Stimulated activated CD4-positive, alpha-beta T cell treated with anti-CD3 and anti-CD28 coated beads, Interleukin-4, amount 100 ng/mL, for 1 hour (primary cell): ENCODE data around the gene STUM.
A peak's percentile ranks its signal among the peaks of the same experiment; 100 is the strongest.

Experiments used
- DNase-seq: peaks from one replicate; pipeline ENCODE4 v3.0.0-alpha.2; 2020

STUM gene

GRCh38 chr1:226534098-226534497, 14.5 kb upstream of the STUM start:
- DNase-seq: no peak

GRCh38 chr1:226534645-226535044, 13.9 kb upstream of the STUM start:
- DNase-seq: no peak

GRCh38 chr1:226535666-226536065, 12.9 kb upstream of the STUM start:
- no peak for DNase-seq

GRCh38 chr1:226541231-226541630, 7.3 kb upstream of the STUM start:
- DNase-seq: no peak

- DNase-seq: no peak
These were observed 6.6 kb upstream of the STUM start for GRCh38 chr1:226541631-226542622.

GRCh38 chr1:226542623-226543103, 5.9 kb upstream of the STUM start:
- DNase-seq: no peak

- no peak for DNase-seq
These were observed 2.5 kb upstream of the STUM start for GRCh38 chr1:226545836-226546596.

- DNase-seq: no peak
These were observed 1.6 kb upstream of the STUM start for GRCh38 chr1:226546926-226547325.

GRCh38 chr1:226547754-226548191, 791 bp upstream of the STUM start:
- DNase-seq: peak; percentile 67

- DNase-seq: peak; percentile 8
These were observed 751 bp downstream of the STUM start for GRCh38 chr1:226549094-226549936.

GRCh38 chr1:226549937-226550671, 1.5 kb downstream of the STUM start:
- DNase-seq: peak; percentile 20

GRCh38 chr1:226550672-226551041, 2.1 kb downstream of the STUM start:
- DNase-seq: no peak

GRCh38 chr1:226551299-226551698, 2.7 kb downstream of the STUM start:
- DNase-seq: no peak

GRCh38 chr1:226552061-226552460, 3.5 kb downstream of the STUM start:
- no peak for DNase-seq

- no peak for DNase-seq
These were observed 4.8 kb downstream of the STUM start for GRCh38 chr1:226553266-226553923.

GRCh38 chr1:226553924-226554282, 5.3 kb downstream of the STUM start:
- no peak for DNase-seq

GRCh38 chr1:226555092-226555491, 6.5 kb downstream of the STUM start:
- DNase-seq: no peak

- no peak for DNase-seq
These were observed 8.9 kb downstream of the STUM start for GRCh38 chr1:226557424-226557823.

- no peak for DNase-seq
These were observed 9.6 kb downstream of the STUM start for GRCh38 chr1:226558036-226558650.

GRCh38 chr1:226560243-226560642, 11.7 kb downstream of the STUM start:
- DNase-seq: no peak

- DNase-seq: no peak
These were observed 14.4 kb downstream of the STUM start for GRCh38 chr1:226562989-226563388.
